Activated B cell treated with CpG ODN at 0.5 μM for 24 hours (primary cell): Measurements from ENCODE around the gene TROAP. TPM values are rescaled to one million over a fixed set of nuclear protein-coding genes. Genes with fewer than 3 reads are reported as not detected.
A peak's percentile ranks its signal among the peaks of the same experiment; 100 is the strongest.

ENCODE experiments used
- ATAC-seq: fragments of 200-7000 bp; cut with Tn5 transposase; one replicate; pipeline ENCODE4 v1.10.0; 2021; ENCODE audit warnings: low read depth, mild to moderate bottlenecking, moderate library complexity
- CTCF ChIA-PET: fragments of 350-600 bp; sonication (Branson Sonifier 250); formaldehyde crosslinking; loops from one replicate; lab custom pipeline; 2021; ENCODE audit warnings: antibody characterized with exemption; lab: Charles Lee
- POLR2A ChIA-PET: fragments of 350-600 bp; sonication (Branson Sonifier 250); formaldehyde crosslinking; loops from one replicate; lab custom pipeline; 2021; ENCODE audit warnings: antibody characterized with exemption; lab: Charles Lee
- DNase-seq: peaks from one replicate; pipeline ENCODE4 v3.0.0; 2022
- H3K27ac Mint-ChIP-seq: one replicate; pipeline ENCODE4 v1.8.0; 2020; ENCODE audit warnings: mixed read lengths
- H3K27me3 Mint-ChIP-seq: one replicate; pipeline ENCODE4 v1.8.0; 2021; ENCODE audit warnings: mixed read lengths
- H3K36me3 Mint-ChIP-seq: one replicate; pipeline ENCODE4 v1.8.0; 2021; ENCODE audit warnings: low read depth, mixed read lengths
- H3K4me1 Mint-ChIP-seq: one replicate; pipeline ENCODE4 v1.8.0; 2021; ENCODE audit warnings: mixed read lengths
- H3K4me3 Mint-ChIP-seq: one replicate; pipeline ENCODE4 v1.8.0; 2020; ENCODE audit warnings: mild to moderate bottlenecking, mixed read lengths
- H3K9me3 Mint-ChIP-seq: one replicate; pipeline ENCODE4 v1.8.0; 2020; ENCODE audit warnings: mixed read lengths
- intact Hi-C: fragments of 100-400 bp; cut with micrococcal nuclease; formaldehyde crosslinking; loops from one replicate; pipeline ENCODE4 v1.15.1; 2024
- total RNA-seq: library from RNA; stranded (reverse); gene quantifications from 2 replicates; pipeline ENCODE4 v1.2.3, GENCODE V29; 2022
- TF ChIP-seq, protein P1 (sequence below): fragments of 200-600 bp; IDR thresholded peaks from one replicate; pipeline ENCODE4 v1.8.0; 2022; ENCODE audit warnings: antibody characterized with exemption, mild to moderate bottlenecking

The TROAP gene
- total RNA-seq, 1 donor from 2014 or later, result 3.1 TPM

DNA sequence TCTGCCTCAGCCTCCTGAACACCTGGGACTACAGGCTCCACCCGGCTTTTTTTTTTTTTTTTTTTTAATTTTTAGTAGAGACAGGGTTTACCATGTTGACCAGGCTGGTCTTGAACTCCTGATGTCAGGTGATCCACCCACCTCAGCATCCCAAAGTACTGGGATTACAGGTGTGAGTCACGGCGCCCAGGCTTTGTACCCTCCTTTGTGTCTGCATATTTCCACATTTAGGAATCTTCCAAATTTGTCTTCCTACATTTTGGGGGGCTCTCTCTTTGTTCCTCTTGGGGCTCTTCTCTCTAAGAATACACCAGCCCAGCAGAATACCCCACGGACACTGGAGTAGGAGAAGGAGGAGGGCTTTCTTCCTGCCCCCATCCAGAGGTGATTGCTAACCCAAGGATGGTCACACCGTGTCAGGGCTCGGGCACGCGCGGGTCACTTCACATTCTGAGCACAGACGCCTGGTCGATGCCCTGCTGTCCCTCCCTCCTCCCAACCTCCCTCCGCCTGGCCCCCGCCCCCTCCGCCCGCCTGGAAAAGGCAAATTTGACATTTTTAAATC, 21.5 kb downstream of the TROAP start:
- TF ChIP-seq, protein P1, sequence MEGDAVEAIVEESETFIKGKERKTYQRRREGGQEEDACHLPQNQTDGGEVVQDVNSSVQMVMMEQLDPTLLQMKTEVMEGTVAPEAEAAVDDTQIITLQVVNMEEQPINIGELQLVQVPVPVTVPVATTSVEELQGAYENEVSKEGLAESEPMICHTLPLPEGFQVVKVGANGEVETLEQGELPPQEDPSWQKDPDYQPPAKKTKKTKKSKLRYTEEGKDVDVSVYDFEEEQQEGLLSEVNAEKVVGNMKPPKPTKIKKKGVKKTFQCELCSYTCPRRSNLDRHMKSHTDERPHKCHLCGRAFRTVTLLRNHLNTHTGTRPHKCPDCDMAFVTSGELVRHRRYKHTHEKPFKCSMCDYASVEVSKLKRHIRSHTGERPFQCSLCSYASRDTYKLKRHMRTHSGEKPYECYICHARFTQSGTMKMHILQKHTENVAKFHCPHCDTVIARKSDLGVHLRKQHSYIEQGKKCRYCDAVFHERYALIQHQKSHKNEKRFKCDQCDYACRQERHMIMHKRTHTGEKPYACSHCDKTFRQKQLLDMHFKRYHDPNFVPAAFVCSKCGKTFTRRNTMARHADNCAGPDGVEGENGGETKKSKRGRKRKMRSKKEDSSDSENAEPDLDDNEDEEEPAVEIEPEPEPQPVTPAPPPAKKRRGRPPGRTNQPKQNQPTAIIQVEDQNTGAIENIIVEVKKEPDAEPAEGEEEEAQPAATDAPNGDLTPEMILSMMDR, result no peak
- H3K36me3 Mint-ChIP-seq, result no peaks in the 10 kb centered on the region
- no peak overlapping the region for H3K27ac Mint-ChIP-seq
- intact Hi-C loops, result loop anchor here (5.0 to 10.0 kb wide), 3 partner anchors 278 to 350 kb away; partner anchors contain the start of genes DDN, KMT2D, PRPF40B and RHEBL1
- no peaks in the 10 kb centered on the region for H3K9me3 Mint-ChIP-seq
- peaks cover 43% of the 10 kb centered on the region for H3K27me3 Mint-ChIP-seq
- DNase-seq, result no peak
- no peak for ATAC-seq
- no peak overlapping the region for H3K4me3 Mint-ChIP-seq
- ChIA-PET CTCF (interaction anchor here (3.6 kb wide), 1 partner anchor 12 kb away, joined by 28 read pairs; no protein-coding TSS in a partner anchor), POLR2A (interaction anchor here (0.7 to 1.9 kb wide), 2 partner anchors 23 to 79 kb away, joined by 6 to 8 read pairs; partner anchors contain the start of gene SPATS2)
- H3K4me1 Mint-ChIP-seq, result peaks cover 51% of the 10 kb centered on the region

DNA sequence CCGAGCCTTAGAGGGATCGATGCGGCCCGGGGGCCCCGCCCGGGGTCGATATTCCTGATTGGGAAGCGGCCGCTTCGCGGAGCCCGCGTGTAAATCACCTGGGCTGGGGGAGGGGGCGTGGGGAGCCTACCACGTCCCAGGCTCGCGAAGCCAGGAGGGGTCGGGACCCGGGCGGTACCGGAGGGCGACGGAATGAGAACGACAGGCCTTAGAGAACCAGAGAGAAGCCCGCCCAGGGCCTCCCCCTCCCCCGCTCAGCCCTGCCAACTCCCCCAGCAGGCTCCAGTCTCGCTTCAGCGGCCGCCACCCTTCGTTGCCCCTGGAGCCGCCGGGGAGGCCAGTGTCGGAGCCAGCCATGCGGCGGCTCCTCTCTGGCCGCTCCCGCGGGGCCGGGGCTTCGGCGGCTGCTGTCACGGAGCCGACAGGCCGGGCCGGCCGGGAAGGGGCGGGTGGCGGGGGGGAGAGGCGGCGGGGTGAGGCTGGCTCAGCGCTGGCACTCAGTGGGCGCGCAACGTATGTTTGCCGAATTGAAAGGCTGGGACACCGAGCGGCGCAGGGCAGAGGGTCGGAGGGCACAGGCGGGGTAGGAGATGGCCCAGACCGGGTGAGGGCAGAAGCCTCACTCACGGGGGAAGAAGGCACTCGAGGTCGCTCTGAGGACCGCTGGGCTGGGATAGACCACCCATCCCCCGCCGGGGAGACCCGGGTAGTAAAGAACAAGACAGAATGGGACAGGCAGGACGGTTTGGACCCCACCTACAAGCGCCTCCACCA, 22.2 kb downstream of the TROAP start:
- ATAC-seq (peak; percentile 43), DNase-seq (peak; percentile 41)
- intact Hi-C loops, result loop anchor here (10.0 kb wide), 2 partner anchors 280 to 350 kb away; partner anchors contain the start of genes DDN, KMT2D and RHEBL1
- Mint-ChIP-seq H3K4me3 (peak overlapping the region; percentile 73), H3K27me3 (peaks cover 44% of the 10 kb centered on the region), H3K27ac (no peak overlapping the region), H3K36me3 (no peaks in the 10 kb centered on the region), H3K4me1 (peaks cover 51% of the 10 kb centered on the region), H3K9me3 (no peaks in the 10 kb centered on the region)
- ChIA-PET POLR2A (no interaction called here), CTCF (interaction anchor here (0.9 to 3.1 kb wide), 4 partner anchors 13 to 169 kb away, joined by 3 to 41 read pairs (median 12); partner anchors contain the start of gene SPATS2)
- TF ChIP-seq, protein P1, result no peak

DNA sequence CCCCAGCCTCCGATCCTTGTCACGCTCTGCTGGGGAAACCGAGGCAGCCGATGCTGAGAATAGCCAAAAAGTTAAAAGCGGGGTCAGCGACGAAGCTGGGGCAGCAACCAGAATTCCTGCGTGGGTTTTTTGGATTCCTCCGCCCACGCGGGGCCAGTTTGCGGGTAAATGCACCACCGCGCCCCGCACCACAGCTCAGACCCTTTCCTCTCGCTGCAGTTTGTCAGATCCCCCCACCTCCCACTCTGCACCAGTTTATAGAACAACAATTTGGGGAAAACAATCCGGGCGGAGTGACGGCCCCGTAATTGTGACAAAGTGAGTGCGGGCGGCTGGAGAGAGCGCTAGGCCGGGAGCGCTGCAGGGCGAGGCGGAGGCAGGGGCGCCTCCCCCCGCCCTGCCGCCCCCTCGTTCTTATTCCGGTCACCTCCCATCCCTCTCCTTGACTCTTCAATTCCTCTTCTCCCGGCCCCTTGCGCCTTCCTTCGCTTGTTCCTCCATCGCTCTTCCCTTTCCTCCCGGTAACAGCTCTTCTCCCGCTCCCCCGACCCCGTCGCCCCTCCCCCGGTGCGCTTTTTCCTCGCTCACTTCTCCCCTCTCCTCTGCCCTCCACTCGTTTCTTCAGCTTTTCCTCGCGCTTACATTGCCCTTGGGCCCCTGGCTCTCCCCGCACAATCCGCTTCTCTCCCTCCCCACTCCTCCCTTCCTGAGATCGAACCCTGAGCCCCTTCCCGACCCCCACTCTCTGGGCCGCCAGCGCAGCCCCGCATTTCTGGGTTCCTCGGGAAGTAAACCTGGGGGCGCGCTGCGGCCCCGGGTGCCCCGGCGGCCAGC, 23.0 kb downstream of the TROAP start:
- ATAC-seq (no peak), DNase-seq (no peak)
- Mint-ChIP-seq H3K4me3 (peak overlapping the region; percentile 79), H3K4me1 (peaks cover 51% of the 10 kb centered on the region), H3K9me3 (no peaks in the 10 kb centered on the region), H3K36me3 (no peaks in the 10 kb centered on the region), H3K27ac (no peak overlapping the region), H3K27me3 (peaks cover 45% of the 10 kb centered on the region)
- TF ChIP-seq, protein P1, result no peak
- intact Hi-C loops, result loop anchor here (2.0 to 10.0 kb wide), 4 partner anchors 13 to 351 kb away; partner anchors contain the start of genes DDN, KMT2D, RHEBL1 and SPATS2
- ChIA-PET POLR2A (interaction anchor here (0.9 kb wide), 1 partner anchor 24 kb away, joined by 3 read pairs; no protein-coding TSS in a partner anchor), CTCF (interaction anchor here (0.9 to 4.7 kb wide), 7 partner anchors 11 to 168 kb away, joined by 3 to 59 read pairs (median 12); partner anchors contain the start of genes C1QL4, PRPH, SPATS2 and TROAP)

DNA sequence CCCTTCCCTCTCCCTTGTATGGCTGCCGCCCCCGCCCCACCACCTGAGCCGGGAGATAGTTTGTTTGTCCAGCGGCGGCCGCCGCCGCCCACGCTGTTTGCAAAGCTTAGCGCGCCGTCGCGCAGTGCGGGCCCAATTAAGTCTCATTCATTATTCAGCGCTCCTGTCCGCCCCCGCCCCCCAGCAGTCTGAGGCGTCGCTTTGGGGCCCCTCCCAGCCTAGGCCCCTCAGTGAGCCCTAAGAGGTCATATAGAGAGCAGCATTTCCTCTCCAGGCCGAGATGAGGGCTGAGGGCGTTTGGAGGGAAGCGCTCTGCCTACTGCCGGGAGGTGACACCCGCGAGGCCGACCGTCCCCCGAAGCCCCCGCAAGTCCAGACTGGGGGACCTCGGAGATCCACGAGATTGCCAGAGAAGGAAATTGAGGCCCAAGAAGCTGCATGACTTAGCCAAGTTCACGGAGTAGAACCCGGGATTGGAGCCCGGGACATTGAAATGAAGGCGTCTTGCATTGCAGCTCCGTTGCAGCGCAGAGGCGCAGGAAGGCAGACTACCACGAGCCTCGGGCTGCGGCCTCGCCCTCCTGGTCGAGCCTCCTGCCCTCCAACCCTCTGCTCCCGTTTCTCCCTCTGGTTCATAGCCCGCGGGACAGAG, 23.7 kb downstream of the TROAP start, which contains the start of gene DNAJC22:
Gene DNAJC22, plus strand, starts transcription at position 230 of the 652 bp plus-strand sequence. CDS start 1,985 bp downstream, outside the sequence.
- ATAC-seq (no peak), DNase-seq (peak; percentile 38)
- Mint-ChIP-seq H3K4me3 (peak within 1 kb of the TSS; percentile 79), H3K27ac (no peak within 1 kb of the TSS), H3K36me3 (no peaks in the 10 kb centered on the region), H3K27me3 (peaks cover 46% of the 10 kb centered on the region), H3K9me3 (no peaks in the 10 kb centered on the region), H3K4me1 (peaks cover 51% of the 10 kb centered on the region)
- TF ChIP-seq, protein P1, result no peak
- intact Hi-C loops, result loop anchor here (1.0 to 10.0 kb wide), 5 partner anchors 14 to 352 kb away; partner anchors contain the start of genes DDN, KMT2D, RHEBL1 and SPATS2
- ChIA-PET POLR2A (interaction anchor here (0.5 to 1.6 kb wide), 4 partner anchors 19 to 58 kb away, joined by 3 to 9 read pairs (median 4); partner anchors contain the start of gene SPATS2), CTCF (interaction anchor here (0.8 to 4.7 kb wide), 11 partner anchors 11 to 165 kb away, joined by 3 to 59 read pairs (median 8); partner anchors contain the start of genes C1QL4, PRPH, SPATS2 and TROAP)
